COR-L47 (cell line): Measurements from ENCODE around the gene KRTAP10-3.

ENCODE experiments used
- DNase-seq: peaks from one replicate; lab custom pipeline; 2025; lab: John Stamatoyannopoulos, UW

Gene KRTAP10-3

GRCh38 chr21:44527983-44528633, 30.5 kb downstream of the KRTAP10-3 start:
- DNase-seq = no peak

GRCh38 chr21:44527156-44527982, 31.2 kb downstream of the KRTAP10-3 start:
- no peak for DNase-seq

- no peak for DNase-seq
Observed at GRCh38 chr21:44526096-44526997, 32.2 kb downstream of the KRTAP10-3 start.

- no peak for DNase-seq
Observed at GRCh38 chr21:44525391-44526095, 33.1 kb downstream of the KRTAP10-3 start.

GRCh38 chr21:44524414-44525371, 33.9 kb downstream of the KRTAP10-3 start:
- no peak for DNase-seq

GRCh38 chr21:44523567-44524413, 34.8 kb downstream of the KRTAP10-3 start:
- DNase-seq = no peak

GRCh38 chr21:44522753-44523204, 35.8 kb downstream of the KRTAP10-3 start:
- DNase-seq = no peak

- DNase-seq = no peak
Observed at GRCh38 chr21:44521928-44522752, 36.5 kb downstream of the KRTAP10-3 start.

GRCh38 chr21:44521301-44521927, 37.2 kb downstream of the KRTAP10-3 start:
- DNase-seq = no peak

GRCh38 chr21:44520326-44521300, 38.0 kb downstream of the KRTAP10-3 start:
- no peak for DNase-seq

- DNase-seq = no peak
Observed at GRCh38 chr21:44519346-44520325, 39.0 kb downstream of the KRTAP10-3 start.

GRCh38 chr21:44518686-44519085, 39.9 kb downstream of the KRTAP10-3 start:
- no peak for DNase-seq

- DNase-seq = no peak
Observed at GRCh38 chr21:44517175-44517899, 41.3 kb downstream of the KRTAP10-3 start.

GRCh38 chr21:44516828-44517174, 41.8 kb downstream of the KRTAP10-3 start:
- no peak for DNase-seq

- no peak for DNase-seq
Observed at GRCh38 chr21:44516342-44516741, 42.3 kb downstream of the KRTAP10-3 start.
